Measurements from ENCODE around the gene PCNX1.

GRCh38 chr14:70871863-70872677 is 35.2 kb upstream of the PCNX1 start:
- TF ChIP-seq, protein P1, sequence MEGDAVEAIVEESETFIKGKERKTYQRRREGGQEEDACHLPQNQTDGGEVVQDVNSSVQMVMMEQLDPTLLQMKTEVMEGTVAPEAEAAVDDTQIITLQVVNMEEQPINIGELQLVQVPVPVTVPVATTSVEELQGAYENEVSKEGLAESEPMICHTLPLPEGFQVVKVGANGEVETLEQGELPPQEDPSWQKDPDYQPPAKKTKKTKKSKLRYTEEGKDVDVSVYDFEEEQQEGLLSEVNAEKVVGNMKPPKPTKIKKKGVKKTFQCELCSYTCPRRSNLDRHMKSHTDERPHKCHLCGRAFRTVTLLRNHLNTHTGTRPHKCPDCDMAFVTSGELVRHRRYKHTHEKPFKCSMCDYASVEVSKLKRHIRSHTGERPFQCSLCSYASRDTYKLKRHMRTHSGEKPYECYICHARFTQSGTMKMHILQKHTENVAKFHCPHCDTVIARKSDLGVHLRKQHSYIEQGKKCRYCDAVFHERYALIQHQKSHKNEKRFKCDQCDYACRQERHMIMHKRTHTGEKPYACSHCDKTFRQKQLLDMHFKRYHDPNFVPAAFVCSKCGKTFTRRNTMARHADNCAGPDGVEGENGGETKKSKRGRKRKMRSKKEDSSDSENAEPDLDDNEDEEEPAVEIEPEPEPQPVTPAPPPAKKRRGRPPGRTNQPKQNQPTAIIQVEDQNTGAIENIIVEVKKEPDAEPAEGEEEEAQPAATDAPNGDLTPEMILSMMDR (IDR thresholded peaks at IDR 0.05), result no peak
- no peak for TF ChIP-seq POLR2A (IDR thresholded peaks at IDR 0.05)
